Vagina (tissue), 2 donors: ENCODE results near the gene ARHGEF4. TPM values are rescaled to one million over a fixed set of nuclear protein-coding genes. Genes with fewer than 3 reads are reported as not detected.

Source experiments
- DNase-seq, 2 donors: peaks; one replicate each; pipeline ENCODE4 v3.0.0-alpha.2; 2017; ENCODE audit errors: extremely low spot score in 2 of 2
- H3K27ac ChIP-seq: fragments of 200-600 bp; sonication (generic); one replicate; pipeline ENCODE4 v1.5.1; 2019
- H3K27me3 ChIP-seq: fragments of 200-600 bp; sonication (generic); one replicate; pipeline ENCODE4 v1.5.1; 2019
- H3K36me3 ChIP-seq, 2 donors: fragments of 200-600 bp; sonication (generic); one replicate each; pipeline ENCODE4 v1.5.1; 2017 to 2019
- H3K4me1 ChIP-seq: fragments of 200-600 bp; sonication (generic); one replicate; pipeline ENCODE4 v1.5.1; 2019
- H3K4me3 ChIP-seq, 2 donors: fragments of 200-600 bp; sonication (generic); 1 replicate in 1 of 2; 2 replicates in 1 of 2; pipeline ENCODE4 v1.5.1; 2016 to 2019
- H3K9me3 ChIP-seq: fragments of 200-600 bp; sonication (generic); one replicate; pipeline ENCODE4 v1.5.1; 2019
- CTCF ChIP-seq, 3 experiments: fragments of 450-650 bp in 2 of 3; fragments of 200-600 bp in 1 of 3; sonication (generic) in 1 of 3; IDR thresholded peaks; one replicate each; pipeline ENCODE4 v1.5.1; 2017 to 2019; ENCODE audit warnings: antibody characterized with exemption in 3 of 3, mild to moderate bottlenecking in 2 of 3, moderate library complexity in 2 of 3
- POLR2A ChIP-seq, 2 donors: fragments of 450-650 bp; IDR thresholded peaks; one replicate each; pipeline ENCODE4 v1.6.1; 2017; ENCODE audit warnings: antibody characterized with exemption in 2 of 2, mild to moderate bottlenecking in 2 of 2, moderate library complexity in 2 of 2
- POLR2AphosphoS5 ChIP-seq, 2 donors: sonication (generic); formaldehyde crosslinking; IDR thresholded peaks; one replicate each; pipeline ENCODE4 v1.9.0; 2017; ENCODE audit warnings: antibody characterized with exemption in 2 of 2, mild to moderate bottlenecking in 2 of 2, low read depth in 1 of 2; ENCODE audit not compliant: insufficient read depth in 1 of 2
- intact Hi-C: fragments of 100-400 bp; cut with DNase I; formaldehyde crosslinking; loops from one replicate; pipeline ENCODE4 v1.15.1; 2023
- total RNA-seq: library from RNA; depleted of rRNA; stranded (reverse); fragments of >200 nt; gene quantifications from one replicate; pipeline ENCODE4 v1.2.3, GENCODE V29; 2016

The ARHGEF4 gene
- total RNA-seq, 1 donor from 2014 or later: 116 TPM

- no peaks in the 10 kb centered on the region for H3K27me3 ChIP-seq
- H3K36me3 ChIP-seq: no peaks in the 10 kb centered on the region
These were observed 114.3 kb downstream of the ARHGEF4 start for GRCh38 chr2:130951018-130951417.

GRCh38 chr2:130954873-130955272 lies 118.2 kb downstream of the ARHGEF4 start:
- TF ChIP-seq POLR2AphosphoS5 (IDR thresholded peaks at IDR 0.05; ENCODE audit: insufficient read depth in 1 of 2, low read depth in 1 of 2): no peak
- no peak for TF ChIP-seq POLR2A (IDR thresholded peaks at IDR 0.05)
- TF ChIP-seq CTCF (IDR thresholded peaks at IDR 0.05): no peak
- intact Hi-C loops: no loop called here
- Histone ChIP-seq H3K9me3 (no peaks in the 10 kb centered on the region), H3K4me3 (no peak overlapping the region), H3K27me3 (no peaks in the 10 kb centered on the region), H3K27ac (no peak overlapping the region), H3K36me3 (no peaks in the 10 kb centered on the region), H3K4me1 (no peaks in the 10 kb centered on the region)
- DNase-seq: no peak

More at GRCh38 chr2:130951018-130951417, 114.3 kb downstream of the ARHGEF4 start:
- Histone ChIP-seq H3K4me1 (no peaks in the 10 kb centered on the region), H3K9me3 (no peaks in the 10 kb centered on the region), H3K27ac (no peak overlapping the region), H3K4me3 (no peak overlapping the region)
- no peak for DNase-seq
- TF ChIP-seq POLR2AphosphoS5 (IDR thresholded peaks at IDR 0.05; ENCODE audit: insufficient read depth in 1 of 2, low read depth in 1 of 2) (no peak), CTCF (IDR thresholded peaks at IDR 0.05) (no peak), POLR2A (IDR thresholded peaks at IDR 0.05) (no peak)
- intact Hi-C loops: no loop called here

- Histone ChIP-seq H3K9me3 (no peaks in the 10 kb centered on the region), H3K4me3 (no peak overlapping the region), H3K36me3 (no peaks in the 10 kb centered on the region), H3K27ac (no peak overlapping the region), H3K27me3 (no peaks in the 10 kb centered on the region), H3K4me1 (peaks cover under 1% of the 10 kb centered on the region)
- DNase-seq: no peak
- intact Hi-C loops: no loop called here
- TF ChIP-seq POLR2A (IDR thresholded peaks at IDR 0.05) (no peak), CTCF (IDR thresholded peaks at IDR 0.05) (no peak), POLR2AphosphoS5 (IDR thresholded peaks at IDR 0.05; ENCODE audit: insufficient read depth in 1 of 2, low read depth in 1 of 2) (no peak)
These were observed 121.2 kb downstream of the ARHGEF4 start for GRCh38 chr2:130957915-130958314.

- Histone ChIP-seq H3K4me3 (no peak overlapping the region), H3K4me1 (peaks cover 10% of the 10 kb centered on the region), H3K36me3 (no peaks in the 10 kb centered on the region), H3K27me3 (no peaks in the 10 kb centered on the region), H3K27ac (no peak overlapping the region), H3K9me3 (no peaks in the 10 kb centered on the region)
- no peak for TF ChIP-seq CTCF (IDR thresholded peaks at IDR 0.05)
- TF ChIP-seq POLR2AphosphoS5 (IDR thresholded peaks at IDR 0.05; ENCODE audit: insufficient read depth in 1 of 2, low read depth in 1 of 2): no peak
- TF ChIP-seq POLR2A (IDR thresholded peaks at IDR 0.05): no peak
- DNase-seq: no peak
- intact Hi-C loops: no loop called here
These were observed 126.6 kb downstream of the ARHGEF4 start for GRCh38 chr2:130963196-130963848.
